SU-DHL-6 (cell line): ENCODE data around the gene C2CD4C.

ENCODE experiments used
- EZH2phosphoT487 ChIP-seq: fragments of 200-600 bp; sonication (generic), shearing (Covaris generic); conservative IDR thresholded peaks from 2 replicates; pipeline ENCODE4 v1.6.1; 2018; ENCODE audit warnings: mild to moderate bottlenecking, antibody characterized with exemption, low read length, moderate library complexity, mixed read lengths
- TF ChIP-seq, protein P1 (sequence below): fragments of 200-600 bp; sonication (generic); IDR thresholded peaks from one replicate; pipeline ENCODE4 v1.5.1; 2017; ENCODE audit warnings: antibody characterized with exemption, mild to moderate bottlenecking, low read length, moderate library complexity; ENCODE audit not compliant: insufficient read depth, poor library complexity, severe bottlenecking

DNA sequence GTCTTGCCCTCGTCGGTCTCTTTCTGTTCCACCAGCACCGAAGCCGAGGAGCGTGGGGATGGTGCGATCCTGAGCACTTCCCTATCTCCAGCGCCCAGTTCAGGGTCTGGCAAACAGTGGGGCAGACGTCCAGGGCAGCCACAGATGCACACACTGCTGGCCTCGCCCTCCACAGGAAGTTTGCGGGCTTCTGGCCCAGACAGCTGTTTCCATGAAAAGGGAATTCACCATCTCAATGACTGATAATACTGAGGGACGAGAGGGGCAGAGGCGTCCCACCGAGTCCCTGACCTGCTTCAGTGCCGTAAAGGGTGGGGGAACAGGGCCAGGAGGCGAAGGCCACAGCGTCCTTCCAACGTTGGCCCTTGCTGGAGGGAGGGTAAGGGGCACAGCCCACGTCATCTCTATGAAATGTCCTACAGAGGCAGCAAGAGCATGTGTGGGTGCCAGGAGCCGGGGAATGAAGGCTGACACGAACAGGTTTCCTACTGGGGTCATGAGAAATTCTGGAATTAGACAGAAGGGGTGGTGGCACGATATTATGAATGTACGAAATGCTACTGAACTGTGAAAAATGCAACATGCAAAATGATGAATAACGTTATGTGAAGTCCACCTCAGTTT, 32.4 kb upstream of the C2CD4C start:
- TF ChIP-seq, protein P1, sequence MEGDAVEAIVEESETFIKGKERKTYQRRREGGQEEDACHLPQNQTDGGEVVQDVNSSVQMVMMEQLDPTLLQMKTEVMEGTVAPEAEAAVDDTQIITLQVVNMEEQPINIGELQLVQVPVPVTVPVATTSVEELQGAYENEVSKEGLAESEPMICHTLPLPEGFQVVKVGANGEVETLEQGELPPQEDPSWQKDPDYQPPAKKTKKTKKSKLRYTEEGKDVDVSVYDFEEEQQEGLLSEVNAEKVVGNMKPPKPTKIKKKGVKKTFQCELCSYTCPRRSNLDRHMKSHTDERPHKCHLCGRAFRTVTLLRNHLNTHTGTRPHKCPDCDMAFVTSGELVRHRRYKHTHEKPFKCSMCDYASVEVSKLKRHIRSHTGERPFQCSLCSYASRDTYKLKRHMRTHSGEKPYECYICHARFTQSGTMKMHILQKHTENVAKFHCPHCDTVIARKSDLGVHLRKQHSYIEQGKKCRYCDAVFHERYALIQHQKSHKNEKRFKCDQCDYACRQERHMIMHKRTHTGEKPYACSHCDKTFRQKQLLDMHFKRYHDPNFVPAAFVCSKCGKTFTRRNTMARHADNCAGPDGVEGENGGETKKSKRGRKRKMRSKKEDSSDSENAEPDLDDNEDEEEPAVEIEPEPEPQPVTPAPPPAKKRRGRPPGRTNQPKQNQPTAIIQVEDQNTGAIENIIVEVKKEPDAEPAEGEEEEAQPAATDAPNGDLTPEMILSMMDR: no peak
- TF ChIP-seq EZH2phosphoT487: no peak
